Activated CD4-positive, alpha-beta T cell treated with anti-CD3 and anti-CD28 coated beads, Interleukin-10, Interleukin-2, amounts not matched to agents 100 ng/mL and 50 ng/mL, durations not matched to agents 16 hours and 8 hours (primary cell): Measurements from ENCODE around the gene CLCNKB.
A peak's percentile ranks its signal among the peaks of the same experiment; 100 is the strongest.

ENCODE experiments used
- DNase-seq: peaks from one replicate; pipeline ENCODE4 v3.0.0-alpha.2; 2020

Gene CLCNKB

GRCh38 chr1:16077406-16078245, 34.0 kb downstream of the CLCNKB start:
- no peak for DNase-seq

- DNase-seq = peak; percentile 80
Measured at GRCh38 chr1:16078925-16079656, 35.5 kb downstream of the CLCNKB start.

DNA sequence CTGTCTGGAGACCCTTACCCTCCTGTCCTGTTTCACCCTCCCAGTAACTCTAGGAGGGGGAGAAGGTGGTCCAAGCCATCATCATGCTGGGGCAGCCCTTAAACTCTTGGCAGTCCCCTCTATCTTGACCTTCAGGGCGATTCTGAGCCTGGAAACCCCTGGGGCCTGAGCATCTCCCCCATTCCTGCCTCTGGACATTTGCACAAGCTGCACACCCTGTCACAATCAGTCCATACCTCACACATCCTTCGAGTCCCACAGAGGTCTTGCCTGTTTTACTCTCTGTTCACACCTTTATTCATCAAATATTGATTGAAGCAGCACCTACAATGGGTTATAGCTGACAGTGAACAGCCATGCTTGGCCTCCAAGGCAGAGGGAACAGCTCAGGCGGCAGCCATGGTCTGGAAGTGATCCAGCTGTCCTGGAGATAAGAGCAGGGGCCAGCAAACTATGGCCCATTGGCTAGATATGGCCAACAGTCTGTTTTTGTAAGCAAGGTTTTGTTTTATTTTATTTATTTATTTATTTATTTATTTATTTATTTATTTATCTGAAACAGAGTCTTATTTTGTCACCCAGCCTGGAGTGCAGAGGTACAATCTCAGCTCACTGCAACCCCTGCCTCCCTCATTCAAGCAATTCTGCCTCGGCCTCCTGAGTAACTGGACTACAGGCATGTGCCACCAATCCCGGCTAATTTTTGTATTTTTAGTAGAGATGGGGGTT, 37.0 kb downstream of the CLCNKB start:
- no peak for DNase-seq

DNA sequence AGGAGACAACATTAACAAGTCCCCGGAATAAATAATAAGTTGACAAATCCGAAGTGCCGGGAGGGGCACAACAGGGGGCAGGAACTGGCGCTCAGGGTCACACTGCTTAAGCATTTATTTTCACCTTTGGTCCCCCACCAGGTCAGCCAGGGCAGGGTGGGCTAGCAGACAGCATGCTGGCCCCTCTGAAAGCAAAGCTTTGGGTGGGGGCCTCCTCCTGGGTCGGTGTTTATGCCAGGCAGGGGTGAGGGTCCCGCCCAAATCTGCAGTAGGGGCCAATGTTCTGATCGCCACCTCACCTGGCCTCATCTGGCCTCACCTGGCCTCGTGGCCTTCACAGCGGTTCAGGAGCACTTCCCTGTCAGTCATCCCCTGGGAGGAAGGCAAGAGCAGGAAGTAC, 38.1 kb downstream of the CLCNKB start:
- DNase-seq = no peak

DNA sequence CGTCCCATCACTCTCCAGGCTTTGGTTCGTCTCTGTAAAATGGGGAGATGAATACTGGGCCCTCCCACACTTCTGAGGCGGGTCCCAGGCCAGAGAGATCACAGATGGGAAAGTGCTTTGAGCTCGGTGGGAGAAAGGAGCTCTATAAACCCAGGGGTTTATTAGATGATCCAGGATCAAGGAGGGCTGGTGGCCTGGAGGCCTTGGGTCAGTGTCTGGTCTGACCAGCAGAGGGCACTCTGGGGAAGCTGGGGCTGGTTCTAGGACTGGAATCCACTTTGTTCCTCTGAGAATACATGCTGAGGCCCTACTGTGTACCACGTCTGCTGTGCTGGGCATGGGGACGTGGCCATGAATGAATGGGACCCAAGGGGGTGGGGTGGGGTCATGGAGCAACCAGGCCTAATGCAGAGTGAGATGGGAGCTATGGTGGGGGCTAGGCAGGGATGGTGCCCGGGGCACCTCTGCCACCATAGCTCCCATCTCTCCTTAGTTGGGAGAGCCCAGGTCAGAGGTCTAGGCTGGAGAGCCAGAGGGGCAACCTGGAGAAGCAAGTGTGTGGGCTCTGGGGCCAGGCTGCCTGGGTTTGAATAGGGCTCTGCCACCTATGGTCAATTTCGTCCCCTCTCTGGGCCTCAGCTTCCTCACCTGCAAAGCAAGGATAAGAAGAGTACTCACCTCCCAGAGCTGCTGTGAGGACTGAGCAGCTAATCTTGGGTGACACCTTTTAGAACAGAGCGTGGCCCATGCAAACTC, 38.9 kb downstream of the CLCNKB start:
- peak; percentile 70 for DNase-seq

- no peak for DNase-seq
Measured at GRCh38 chr1:16083486-16083885, 39.9 kb downstream of the CLCNKB start.

DNA sequence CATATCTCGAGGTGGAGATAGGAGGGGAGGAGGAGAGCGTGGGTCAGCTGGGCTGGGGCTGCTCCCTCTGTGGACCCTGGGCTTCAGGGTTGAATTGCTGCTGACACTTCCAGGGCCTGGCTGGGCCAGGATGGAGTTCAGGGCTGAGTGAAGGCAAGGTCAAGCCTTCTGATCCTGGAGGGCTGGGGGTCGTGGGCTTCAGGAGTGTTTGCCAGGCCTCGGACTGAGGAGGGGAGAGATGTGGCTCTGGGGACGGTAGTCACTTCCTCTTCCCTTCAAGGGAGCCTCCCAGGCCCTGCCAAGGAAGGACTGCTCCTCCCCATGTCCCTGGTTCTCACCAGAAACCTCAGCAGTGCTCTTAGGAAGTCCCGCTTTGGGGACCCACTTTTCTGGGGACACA, 41.9 kb downstream of the CLCNKB start:
- no peak for DNase-seq

DNA sequence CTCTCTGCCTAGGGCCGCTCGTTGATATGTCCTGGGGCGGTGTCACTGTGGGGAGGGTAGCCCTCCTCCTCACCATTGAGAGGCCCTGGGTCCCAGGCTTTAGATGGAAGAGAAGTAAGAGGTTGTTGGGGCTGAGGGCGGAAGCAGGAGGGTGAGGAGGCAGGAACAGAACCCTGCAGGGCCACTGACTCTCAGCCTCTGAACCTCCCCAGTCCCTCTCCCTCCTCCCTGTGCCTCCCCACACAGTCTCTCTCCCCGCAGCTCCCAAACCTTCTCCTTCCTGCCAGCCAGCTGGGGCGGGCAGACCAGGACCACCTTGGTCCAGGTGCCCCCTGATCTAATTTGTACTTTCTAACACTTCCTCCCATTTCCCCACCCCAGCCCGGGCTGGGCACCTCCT, 44.2 kb downstream of the CLCNKB start:
- DNase-seq = no peak

DNA sequence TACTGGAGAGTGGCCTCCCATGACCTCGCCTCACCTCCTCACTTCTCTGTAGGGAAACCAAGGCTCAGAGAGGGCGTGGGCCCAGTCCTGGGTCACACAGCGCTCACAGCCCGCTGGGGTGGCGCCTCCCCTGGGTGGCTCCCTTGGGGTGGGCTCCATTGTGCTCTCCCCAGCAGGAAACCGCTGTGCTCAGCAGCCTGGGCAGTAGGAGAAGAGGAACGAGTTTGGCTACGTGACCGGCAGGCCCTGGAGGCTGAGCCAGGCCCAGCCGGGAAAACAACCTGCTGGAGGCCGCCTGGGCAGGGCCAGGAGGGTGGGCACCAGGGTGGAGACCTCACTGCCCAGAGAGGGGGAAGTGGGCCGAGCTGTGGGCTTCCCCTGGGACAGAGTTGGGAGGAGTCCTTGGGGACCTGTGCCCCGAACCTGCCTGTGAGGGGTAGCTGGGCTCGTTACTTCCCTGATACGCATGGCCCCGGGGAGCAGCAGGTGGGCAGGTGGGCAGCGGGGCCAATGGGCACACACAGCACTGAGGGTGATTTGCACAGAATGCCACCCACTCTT, 44.8 kb downstream of the CLCNKB start:
- DNase-seq = no peak

GRCh38 chr1:16088996-16089395, 45.4 kb downstream of the CLCNKB start:
- DNase-seq = no peak

DNA sequence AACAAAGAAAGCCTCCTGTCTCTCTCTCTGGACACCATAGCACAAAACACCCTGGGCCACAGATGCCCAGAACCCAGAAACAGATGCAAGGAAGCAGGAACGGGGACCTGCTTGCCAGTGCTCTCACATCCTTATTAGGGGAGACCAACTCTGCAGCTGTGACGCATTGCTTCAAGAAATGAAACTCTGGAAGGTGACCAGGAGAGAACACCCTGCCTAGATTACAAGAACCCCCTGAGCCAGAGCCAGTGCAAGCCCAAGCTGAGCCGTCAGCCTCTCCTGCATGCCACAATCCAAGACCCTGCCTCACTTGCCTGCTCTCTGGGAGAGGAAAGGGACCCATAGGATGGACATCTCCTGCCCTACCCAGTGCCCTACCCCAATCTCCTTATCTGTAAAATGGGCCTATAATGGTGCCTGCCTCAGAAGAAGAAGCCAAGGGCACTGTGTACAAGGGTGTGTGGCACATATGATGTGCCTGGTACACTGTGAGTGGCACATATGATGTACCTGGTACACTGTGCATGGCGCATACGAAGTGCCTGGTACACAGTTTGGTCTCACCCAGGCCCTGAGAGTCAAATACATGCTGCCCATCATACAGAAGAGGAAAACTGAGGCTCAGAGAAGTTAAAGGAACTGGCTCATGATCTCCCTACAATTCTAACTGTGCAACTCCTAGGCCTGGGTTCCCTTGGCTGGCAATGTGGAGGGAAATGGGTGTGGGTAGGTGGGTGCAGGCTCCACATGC, 46.7 kb downstream of the CLCNKB start:
- DNase-seq = no peak

DNA sequence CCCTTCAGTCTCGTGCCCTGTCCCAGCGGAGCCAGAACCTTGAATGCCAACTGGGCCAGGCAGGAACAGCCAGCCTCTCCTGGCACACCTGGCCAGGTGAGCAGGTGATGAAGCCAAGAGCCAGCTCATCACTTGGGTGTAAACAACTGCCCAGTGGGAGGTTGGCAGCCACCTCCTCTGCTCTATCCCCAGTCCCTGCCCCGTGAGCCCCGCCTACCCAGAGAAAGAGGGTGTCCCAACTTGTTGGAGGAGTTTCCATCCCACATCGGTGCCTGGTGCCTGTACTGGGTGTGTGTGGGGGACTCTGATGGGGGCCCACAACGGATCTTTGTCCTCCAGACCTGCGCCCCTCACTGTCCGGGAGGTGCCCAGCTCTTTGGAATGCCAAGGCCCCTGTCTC, 47.7 kb downstream of the CLCNKB start:
- no peak for DNase-seq

GRCh38 chr1:16092097-16092922, 48.7 kb downstream of the CLCNKB start:
- no peak for DNase-seq

- DNase-seq = no peak
Measured at GRCh38 chr1:16092923-16093511, 49.4 kb downstream of the CLCNKB start.

GRCh38 chr1:16093611-16094010, 50.0 kb downstream of the CLCNKB start:
- DNase-seq = no peak

DNA sequence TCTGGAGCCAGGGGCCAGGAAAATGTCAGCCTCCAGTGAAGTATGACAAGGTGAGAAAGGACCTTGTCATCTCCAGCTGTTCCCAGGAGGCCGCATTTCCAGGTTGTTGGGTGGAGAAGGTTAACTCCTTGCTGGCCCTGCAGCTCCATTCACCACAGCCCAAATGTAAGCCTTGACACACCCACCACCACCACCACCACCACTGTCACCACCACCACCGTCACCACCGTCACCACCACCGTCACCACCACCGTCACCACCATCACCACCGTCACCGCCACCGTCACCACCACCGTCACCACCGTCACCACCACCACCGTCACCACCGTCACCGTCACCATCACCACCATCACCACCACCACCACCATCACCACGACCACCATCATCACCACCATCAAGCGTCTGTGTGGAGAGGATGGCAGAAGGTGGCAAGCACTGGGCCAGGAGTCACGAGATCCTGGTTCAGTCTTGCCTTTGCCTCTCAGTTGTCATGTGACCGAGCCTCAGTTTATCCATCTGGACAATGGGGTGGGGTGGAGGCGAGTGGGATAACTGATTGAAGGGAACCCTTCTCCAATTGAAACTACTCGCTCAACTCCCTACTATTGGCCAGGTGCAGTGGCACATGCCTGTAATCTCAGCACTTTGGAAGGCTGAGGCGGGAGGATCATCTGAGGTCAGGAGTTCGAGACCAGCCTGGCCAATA, 51.0 kb downstream of the CLCNKB start:
- no peak for DNase-seq

DNA sequence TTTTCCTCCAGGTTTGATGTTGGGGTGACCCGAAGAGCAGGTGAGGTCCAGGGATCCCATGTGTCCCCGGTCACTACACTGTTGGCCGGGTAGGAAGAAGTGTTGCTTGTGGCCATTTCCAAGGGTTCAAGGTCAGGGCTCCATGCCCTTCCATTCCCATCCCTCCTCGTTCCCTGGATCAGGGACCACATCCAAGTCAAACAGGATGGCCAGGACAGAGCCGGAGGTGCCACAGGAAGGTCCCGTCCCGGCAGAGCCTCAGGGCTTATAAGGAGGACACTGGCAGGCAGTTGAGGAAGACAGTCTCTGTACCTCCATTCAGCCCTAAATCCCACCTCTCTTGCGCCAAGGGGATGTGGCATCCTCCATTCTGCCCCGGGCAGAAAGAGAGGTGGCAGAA, 51.9 kb downstream of the CLCNKB start:
- DNase-seq = no peak

GRCh38 chr1:16099412-16099811, 55.8 kb downstream of the CLCNKB start:
- no peak for DNase-seq

DNA sequence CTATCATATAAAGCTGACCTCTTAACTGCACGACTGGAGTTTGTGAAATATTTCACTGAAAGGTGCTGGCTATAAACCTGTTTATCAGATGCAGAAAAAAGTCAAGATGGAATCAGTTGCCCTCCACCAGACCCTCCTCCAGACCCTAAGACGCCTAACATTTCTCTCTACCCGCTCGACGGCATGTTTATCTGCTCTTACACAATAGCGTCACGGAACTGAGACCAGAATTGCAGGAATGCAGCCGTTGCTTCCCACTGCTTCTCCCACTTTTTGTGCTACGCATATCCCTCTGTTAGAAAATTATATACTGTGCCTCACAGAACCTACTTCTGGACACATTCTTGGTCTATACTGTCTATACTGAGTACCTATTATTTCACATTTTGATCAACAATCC, 58.0 kb downstream of the CLCNKB start:
- no peak for DNase-seq
